ENCODE data around the gene ARHGEF1.

DNA sequence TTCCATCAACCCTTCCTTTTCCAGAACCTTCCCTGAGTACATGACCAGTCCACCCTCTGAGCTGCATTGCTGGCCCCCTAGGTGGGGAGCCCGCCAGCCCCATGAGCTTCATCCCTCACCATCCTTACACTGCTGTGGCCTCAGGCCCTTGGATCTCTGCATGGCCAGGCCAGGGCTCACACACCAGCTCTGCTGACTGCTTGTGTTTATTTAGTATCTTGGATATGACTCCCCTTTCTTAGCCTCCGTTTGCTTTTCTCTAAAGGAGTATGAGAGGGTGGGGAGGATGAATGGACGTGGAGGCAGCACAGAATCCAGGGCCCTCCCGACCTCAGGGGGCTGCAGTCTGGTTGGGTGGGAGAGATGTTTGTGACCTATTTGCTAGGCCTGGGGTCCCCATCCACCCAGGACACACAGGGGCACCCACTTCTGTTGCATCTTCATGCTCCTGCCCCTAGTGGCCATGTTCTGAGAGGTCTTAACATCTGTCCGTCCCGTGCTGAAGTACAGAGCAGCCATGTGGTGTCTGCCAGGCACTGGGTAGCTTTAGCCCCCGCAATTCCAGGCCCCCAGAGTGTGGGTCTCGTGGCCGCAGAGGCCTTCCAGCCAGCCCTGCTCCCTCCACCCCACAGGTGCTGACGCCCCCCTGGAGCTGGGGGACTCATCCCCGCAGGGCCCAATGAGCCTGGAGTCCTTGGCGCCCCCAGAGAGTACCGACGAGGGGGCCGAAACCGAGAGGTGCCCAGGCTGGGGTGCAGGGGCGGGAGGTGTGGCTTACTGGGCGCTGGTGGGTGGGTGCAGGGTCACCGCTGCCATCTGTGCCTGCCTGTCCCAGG, 13.0 kb downstream of the ARHGEF1 start:
- TF ChIP-seq TAF1 (IDR thresholded peaks at IDR 0.05; ENCODE audit: borderline replicate concordance, insufficient read depth, low read length) (no peak), POLR2AphosphoS5 (IDR thresholded peaks at IDR 0.05; ENCODE audit: low read depth, low read length) (no peak), FOXP2 (optimal IDR thresholded peaks at IDR 0.05; ENCODE audit: borderline replicate concordance, extremely low read depth, extremely low read length, insufficient read depth) (no peak), SIN3A (IDR thresholded peaks at IDR 0.05; ENCODE audit: borderline replicate concordance, insufficient read depth, low read length) (no peak)
- TF ChIP-seq, protein P1, sequence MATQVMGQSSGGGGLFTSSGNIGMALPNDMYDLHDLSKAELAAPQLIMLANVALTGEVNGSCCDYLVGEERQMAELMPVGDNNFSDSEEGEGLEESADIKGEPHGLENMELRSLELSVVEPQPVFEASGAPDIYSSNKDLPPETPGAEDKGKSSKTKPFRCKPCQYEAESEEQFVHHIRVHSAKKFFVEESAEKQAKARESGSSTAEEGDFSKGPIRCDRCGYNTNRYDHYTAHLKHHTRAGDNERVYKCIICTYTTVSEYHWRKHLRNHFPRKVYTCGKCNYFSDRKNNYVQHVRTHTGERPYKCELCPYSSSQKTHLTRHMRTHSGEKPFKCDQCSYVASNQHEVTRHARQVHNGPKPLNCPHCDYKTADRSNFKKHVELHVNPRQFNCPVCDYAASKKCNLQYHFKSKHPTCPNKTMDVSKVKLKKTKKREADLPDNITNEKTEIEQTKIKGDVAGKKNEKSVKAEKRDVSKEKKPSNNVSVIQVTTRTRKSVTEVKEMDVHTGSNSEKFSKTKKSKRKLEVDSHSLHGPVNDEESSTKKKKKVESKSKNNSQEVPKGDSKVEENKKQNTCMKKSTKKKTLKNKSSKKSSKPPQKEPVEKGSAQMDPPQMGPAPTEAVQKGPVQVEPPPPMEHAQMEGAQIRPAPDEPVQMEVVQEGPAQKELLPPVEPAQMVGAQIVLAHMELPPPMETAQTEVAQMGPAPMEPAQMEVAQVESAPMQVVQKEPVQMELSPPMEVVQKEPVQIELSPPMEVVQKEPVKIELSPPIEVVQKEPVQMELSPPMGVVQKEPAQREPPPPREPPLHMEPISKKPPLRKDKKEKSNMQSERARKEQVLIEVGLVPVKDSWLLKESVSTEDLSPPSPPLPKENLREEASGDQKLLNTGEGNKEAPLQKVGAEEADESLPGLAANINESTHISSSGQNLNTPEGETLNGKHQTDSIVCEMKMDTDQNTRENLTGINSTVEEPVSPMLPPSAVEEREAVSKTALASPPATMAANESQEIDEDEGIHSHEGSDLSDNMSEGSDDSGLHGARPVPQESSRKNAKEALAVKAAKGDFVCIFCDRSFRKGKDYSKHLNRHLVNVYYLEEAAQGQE (IDR thresholded peaks at IDR 0.05; ENCODE audit: insufficient read depth in 1 of 2, low read depth in 2 of 2, low read length in 2 of 2), result no peak

Measured in PFSK-1 (cell line).